HG03095 (cell line): ENCODE measurements around the gene TENM3.
"Not testable (repeated sequence)": the region's sequence is repeated elsewhere in the genome, so short reads cannot be mapped to it uniquely, and the experiment has no call there.

Source experiments
- ATAC-seq: cut with Tn5 transposase; IDR thresholded peaks from one replicate; pipeline ENCODE4 v1.9.1; 2021; ENCODE audit warnings: moderate library complexity; ENCODE audit not compliant: unreplicated experiment

The TENM3 gene

DNA sequence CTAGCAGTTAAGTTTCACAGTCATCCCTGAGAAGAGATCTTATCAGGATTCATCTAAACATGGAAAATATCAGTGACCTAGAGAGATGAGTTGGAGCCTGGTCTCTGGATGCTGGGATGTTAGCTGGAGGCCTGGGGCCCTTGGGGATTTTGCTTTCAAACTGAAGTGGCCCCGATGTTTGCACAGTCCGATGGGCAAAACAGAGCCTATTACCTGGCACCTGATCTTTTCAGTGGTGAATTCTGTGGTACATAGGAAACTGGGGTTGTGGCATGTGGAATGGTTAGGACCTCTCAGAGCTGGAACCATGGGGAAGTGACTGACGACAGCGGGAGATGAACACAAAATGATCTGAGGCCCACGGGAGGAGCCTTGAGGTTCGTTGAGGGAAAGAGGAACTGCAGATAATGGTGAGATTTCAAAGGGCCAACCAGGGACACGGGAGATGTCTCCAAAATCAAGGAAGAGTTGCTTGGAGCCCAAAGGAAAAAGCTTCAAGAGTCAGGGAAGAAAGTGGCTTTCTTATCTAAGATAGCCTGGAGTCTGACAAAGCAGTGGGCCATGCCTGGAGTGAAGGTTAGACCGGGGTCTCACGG, 17.8 kb upstream of the TENM3 start:
- ATAC-seq, result no peak

DNA sequence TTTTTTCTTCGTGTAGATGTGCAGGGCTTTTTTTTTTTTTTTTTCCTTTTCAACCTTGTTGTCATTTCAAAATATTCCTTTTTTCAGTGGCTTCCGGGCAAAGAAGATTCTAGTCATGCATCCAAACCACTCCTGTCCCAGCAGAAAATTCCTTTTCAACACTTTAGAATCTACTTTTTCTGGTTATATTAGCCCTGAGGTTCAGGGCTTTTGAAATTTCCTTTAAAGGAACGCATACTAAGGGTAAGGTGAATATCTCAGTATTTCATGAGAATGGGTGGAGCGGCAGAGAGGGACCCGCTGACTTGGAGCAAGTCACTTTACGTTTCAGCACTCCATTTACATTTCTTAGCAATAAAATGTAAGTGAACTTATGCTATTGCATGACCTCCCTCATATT, 15.6 kb upstream of the TENM3 start:
- ATAC-seq, result no peak

DNA sequence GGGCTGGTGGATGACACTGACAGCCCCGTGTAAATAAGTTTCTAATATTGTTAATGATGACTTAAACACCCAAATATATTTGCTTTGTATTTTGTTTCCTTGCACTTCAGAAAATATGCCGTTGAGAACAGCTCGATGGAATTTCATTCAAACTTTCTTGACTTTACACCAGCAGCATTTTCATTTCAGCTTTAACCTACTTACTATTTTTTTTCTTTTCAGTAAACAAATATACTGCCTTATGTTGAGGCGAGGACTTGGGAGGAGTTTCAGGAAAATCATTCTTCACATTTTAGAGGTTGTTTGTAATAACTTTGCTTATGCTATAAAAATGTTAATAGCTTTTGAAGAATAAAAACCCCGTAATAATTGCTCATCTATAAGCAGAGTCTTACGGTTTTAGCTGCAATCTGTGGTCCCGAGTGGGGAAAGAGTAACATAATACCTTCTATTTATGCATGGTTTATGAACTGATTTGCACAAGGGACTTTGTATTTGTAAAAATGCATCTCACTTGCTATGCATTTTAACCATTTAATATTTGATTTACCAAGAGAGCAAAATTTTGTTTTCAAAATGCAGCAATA, 14.1 kb upstream of the TENM3 start:
- no peak for ATAC-seq

DNA sequence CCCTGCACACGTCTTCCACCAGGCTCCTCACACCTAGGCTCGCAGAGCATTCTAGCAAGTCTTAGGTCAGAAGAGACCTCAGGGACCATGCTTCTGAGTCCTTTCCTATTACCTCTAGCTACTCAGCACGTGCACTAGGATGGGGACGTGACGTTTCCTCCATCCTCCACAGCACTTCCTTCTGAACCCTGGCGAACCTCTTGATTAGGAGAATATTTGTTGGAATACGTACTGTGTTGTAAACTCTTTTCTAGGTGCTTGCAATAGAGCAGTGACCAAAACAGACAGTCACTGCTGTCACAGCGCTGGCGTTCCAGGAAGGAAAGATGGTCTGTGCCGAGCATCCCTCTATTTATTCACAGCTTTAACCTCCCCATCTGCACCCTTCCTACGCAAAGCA, 12.9 kb upstream of the TENM3 start:
- no peak for ATAC-seq

DNA sequence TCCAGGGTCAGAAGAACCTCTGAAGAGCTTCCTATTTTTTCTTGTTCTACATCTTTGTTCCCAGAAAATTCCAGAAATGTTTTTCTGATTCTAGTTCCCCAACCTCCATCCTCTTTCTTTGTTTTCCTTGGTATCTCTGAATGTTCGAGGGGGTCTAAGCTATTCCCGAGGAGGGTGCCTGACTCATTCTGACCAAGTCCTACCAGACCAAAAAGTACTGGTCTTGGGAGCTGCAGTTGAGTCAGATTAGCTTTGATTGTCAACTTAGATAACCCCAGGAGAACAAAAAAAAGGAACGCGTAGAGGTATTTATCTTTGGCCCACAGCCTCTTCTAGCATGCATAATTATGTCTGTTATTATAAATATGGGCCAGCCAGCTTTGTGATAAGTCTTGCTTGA, 12.1 kb upstream of the TENM3 start:
- no peak for ATAC-seq

DNA sequence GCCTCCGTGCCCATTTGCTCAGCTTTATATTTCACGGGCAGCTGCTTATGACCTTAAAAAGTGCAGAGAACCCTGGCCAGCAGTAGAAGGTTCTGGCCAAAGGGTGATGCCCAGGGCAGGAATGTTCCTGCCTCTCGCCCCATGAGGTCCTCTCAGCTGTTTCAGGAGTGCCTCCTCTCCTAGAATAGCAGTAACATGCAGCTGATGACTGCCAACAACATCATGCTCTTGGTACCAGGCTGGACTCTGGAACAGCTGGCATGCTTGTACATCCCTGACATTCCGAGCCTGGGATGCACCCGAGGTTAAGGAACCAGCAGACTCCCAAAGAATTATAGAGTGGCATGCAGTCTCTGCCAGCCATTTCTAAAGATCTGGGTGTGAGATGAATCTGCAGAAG, 11.7 kb upstream of the TENM3 start:
- ATAC-seq, result no peak

DNA sequence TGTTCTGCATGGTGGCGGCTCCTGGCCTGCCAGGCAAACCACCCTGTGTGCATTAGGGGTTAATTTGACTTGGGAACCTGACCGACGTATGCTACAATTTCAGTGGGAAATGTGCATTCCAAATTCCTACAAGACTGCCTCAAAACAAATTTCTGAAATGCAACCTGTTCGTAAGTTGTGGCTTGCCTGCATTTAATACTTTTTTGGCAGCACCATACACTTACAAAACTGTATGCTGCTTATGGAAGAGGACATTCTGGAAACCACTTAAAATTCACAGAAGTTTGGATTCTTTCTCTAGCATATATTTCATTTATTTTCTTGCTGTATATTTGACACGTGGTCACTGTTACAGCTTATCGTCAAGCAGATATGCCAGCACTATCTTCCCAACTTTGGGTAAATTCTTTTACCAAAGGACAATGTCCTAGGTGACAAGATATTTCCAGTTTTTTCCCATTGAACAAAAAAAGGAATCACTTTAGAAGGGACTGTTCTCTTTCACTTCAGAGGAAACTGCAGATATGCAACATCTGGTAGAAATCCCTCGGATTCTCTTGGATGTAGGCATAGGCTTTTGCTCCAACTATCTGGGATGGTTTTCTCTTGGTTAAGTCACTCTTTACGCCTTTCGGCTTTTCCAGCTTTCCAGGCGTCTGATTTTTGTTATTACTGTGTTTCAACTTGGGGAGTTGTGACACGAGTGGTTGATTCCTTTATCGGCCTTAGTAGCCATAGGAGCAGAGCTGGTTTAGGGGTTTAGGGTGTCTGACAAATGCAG, 9.7 kb upstream of the TENM3 start:
- ATAC-seq, result no peak

DNA sequence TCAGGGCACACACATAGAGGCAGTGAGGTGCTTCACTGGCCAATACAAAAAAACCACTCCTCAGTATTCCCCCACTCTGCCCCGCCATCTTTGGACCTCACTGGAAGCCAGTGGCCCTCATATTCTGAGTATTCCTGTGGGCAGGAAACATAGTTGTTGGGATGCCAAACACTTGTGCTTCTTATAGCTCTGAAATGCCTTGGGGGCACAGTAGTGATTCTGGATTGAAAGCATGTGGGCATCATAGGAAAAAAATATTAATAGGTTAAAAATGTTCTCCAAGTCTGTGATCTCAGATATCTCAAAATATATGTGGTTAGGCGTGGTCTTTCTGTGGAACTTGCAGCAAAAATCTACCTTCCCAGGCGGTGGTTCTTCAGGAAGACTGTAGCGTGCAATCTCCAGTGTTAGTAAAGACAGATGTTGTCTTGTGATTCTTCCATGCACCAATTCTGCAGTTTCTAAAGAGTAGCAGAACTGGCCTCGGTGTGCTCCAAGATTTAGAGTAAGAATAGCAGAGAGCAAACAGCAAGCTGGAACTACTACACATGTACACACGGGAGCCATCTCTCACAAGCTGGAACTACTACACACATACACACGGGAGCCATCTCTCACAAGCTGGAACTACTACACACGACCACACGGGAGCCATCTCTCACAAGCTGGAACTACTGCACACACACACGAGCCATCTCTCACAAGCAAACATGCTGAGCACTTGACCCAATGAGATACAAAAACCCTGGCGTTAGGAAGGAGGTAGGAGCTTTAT, 8.0 kb upstream of the TENM3 start:
- no peak for ATAC-seq

DNA sequence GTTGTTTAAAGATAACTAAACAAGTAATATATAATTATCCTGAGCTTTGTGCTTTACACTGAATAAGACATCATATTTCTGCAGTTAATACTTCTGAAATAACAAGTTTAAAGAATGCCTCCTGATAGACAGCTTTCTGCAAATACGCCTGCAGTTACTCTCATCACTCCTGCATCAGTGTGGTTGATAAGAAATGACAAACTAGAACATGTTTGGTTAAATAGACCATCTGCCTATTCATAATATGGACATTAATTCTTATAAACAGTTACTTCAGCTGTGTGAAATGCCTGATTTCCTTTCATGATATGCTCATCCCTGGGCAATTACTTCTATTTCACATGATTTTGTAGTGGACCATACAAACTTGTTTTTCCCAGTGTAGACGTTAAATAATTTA, 7.0 kb upstream of the TENM3 start:
- no peak for ATAC-seq

DNA sequence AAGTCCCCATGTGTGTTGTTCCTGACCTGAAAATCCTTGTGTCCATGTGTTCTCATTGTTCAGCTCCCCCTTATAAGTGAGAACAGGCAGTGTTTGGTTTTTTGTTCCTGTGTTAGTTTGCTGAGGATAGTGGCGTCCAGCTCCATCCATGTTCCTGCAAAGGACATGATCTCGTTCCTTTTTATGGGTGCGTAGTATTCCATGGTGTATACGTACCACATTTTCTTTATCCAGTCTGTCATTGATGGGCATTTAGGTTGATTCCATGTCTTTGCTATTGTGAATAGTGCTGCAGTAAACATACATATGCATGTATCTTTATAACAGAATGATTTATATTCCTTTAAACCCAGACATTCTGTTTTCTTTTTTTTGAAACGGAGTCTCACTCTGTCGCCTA, 6.2 kb upstream of the TENM3 start:
- ATAC-seq, result not testable (repeated sequence)

DNA sequence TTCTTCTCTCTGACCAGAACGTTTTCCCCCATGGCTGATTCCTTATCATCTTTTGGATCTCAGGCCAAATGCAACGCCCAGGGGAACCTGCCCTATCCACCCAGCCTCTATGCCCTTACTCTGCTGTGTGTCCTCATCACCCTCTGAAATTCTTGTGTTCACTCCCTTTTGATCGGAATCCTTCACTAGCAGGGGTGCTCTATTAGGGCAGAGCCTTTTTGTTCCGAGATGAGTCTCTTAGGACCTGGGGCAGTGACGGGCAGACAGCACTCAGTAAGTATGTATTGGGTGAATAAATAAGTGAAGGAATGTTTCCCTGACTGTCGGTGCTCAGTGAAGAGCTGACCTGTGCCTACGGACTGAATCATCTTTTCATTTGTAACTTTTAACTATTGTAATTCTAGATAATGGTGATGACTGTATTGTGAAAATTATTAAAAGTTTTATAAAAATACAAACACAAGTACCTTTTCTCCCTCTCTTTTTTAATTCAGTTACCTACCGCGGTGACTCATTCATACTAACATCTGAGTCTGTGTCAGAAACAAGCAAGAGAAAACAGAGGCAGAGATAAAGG, 4.8 kb upstream of the TENM3 start:
- no peak for ATAC-seq

DNA sequence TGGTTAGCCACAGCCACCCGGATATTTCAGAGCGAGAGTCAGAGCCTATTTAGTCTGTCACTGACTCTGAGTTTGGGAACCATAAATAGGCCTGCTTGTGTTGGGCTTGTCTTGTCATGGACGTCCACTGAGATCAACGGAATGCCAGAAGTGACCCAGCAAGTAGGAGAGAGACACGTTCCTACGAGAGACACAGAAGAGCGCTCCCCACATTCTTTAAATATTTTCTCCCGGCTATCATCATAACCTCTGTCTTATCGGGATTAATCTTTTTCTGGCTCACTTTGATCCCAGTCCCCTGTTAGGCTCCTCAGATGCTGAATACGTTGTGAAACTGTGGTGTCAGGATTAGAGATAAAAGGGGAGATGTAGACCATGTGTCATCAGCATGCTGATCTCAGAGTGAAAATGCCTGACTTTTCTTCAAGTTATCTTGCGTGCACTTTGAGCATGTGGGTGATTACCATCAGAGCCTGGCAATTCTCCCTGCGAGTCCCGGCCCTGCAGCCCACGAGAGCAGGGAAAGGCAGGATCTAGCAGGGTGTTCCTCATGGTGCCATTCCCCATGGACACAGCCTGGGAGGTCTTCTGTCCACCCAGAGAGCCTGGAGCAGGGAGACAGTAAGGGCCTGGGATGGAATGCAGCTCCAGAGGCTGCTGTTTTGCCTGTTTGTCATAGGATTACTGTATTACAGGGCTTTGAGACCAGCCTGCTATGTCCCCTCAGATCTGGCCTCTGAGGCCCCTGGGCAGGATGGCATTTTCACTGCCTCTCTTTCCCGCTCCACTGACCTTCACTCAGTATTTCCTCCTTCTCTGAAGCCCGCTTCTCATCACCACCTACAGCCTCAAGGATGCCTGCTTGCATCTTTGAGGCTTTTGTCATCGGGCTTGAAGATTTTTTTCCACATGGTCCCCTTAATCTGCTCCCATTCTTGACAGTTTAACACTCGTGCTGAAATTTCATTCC, 2.8 kb upstream of the TENM3 start:
- no peak for ATAC-seq

DNA sequence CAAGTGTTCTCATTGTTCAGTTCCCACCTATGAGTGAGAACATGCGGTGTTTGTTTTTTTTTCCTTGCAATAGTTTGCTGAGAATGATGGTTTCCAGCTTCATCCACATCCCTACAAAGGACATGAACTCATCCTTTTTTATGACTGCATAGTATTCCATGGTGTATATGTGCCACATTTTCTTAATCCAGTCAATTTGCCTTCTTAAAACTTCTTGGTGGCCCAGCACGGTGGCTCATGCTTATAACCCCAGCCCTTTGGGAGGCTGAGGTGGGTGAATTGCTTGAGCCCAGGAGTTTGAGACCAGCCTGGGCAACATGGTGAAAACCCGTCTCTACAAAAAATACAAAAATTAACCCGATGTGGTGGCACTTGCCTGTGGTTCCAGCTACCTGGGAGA, 942 bp upstream of the TENM3 start:
- ATAC-seq, result not testable (repeated sequence)

DNA sequence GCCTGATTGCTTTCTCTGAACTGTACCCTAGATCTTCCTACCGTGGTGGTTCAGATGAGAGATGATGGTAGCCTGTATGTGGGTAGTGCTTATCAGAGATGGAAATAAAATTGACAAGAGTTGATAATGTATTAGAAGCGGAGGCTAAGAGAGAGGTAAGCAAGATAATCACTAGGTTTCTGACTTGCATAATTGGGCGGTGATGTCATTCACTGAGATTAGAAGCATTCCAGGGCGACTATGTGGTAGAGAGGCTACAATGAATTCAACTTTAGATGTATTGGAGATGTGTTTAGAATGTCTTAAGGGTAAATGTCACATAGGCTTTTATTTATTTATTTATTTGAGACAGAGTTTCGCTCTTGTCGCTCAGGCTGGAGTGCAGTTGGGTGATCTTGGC, 415 bp upstream of the TENM3 start:
- ATAC-seq, result no peak

DNA sequence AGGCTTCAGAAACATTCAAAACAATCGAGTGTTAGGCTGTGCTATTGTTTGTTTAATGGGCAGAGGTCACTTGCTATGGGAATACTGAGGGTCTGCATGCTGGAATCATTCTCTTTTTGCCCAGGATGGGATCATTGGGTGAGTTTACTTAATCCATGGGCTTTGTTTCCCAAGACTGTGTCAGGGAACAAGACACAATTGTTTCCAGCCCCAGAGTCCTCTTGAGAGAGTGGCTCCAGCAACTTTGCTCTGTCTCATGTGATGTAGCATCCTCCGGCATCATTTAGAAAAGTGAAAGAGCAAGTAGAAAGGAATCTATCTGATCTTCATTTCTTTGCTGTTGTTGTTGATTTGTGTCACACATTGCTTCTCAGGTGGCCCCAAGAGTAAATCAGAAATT, 1.8 kb downstream of the TENM3 start:
- no peak for ATAC-seq

DNA sequence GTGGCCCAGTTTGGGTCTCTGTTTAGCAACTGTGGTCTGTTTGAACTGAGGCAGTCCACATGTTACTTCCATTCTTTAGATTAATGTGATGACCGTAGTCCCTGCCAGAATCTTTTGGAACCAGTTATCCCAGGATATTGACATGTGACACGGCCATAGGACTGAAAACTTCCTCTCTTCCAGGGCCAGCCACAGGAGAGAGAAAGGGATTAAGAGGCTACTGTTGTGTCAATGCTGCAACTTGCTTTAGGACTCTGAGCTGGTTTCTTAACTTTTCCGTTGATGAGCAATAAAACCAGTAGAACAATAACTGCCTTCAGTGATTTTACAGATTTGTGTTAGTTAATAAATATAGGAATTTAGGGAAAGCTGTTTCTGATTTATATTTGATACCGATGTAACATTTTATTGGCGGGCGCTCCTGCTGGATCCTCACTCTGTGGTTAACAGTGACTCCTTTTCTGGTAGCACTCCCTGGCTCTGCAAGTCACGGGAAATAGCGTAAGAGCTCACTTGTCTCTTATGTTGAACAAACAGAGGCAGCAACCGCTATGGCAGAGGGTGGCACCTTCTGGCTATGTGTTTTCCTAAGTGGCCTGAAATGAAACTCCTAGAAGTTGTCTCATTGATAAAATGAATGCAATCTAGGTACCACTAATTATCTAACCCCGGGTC, 2.5 kb downstream of the TENM3 start:
- no peak for ATAC-seq

DNA sequence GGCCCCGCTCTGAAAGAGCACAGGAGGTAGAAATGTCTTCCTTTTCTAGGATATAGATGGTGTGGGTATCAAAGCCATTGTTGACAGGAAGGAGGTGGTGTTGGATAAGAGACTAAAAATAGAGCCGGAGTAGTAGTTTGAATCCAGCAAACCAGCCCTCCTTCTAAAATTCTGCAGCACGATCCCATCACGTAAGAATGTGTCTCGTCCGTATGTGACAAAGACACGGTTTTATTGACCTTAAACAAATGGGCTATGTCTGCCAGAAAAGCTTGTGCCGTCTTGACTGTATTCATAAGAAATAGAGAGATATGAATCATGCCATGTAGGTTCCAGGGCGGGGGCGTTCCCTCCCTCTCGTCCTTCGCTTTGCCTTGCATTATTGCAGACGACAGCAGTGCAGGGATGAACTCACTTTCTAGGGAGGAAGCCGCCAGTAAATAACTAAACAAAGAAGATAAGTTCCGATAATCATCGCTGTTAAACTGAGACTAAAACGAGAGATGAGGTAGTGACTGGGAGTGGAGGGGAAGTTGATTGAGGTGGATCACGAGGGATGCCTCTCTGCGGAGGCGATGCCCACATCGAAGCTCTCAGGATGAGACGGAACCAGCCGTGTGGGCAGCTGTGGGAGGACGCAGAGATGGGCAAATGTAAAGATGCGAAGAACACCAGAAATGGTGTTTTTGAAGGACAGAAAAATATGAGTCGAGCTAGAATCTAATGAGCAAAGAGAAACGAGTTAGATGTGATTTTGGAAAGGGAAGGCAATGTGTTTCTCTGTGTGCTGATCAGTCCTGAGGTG, 3.4 kb downstream of the TENM3 start:
- no peak for ATAC-seq

DNA sequence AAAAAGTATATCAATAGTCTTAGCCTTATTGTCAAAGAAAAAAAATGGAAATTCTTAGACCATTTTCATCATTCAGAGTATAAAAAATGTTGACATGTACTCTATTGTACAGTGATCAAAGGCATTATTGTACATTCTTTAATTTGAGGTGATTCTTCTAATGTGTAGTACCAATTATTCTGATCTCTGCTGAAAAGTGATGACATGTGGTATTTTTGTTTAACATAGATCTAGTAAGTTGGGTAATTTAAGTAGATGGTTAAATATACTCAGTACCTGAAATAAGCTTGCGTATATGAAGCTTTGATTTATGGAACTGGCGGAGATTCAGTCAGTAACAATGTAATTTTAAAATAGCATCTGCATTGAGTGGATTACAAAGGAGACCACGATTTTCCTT, 5.1 kb downstream of the TENM3 start:
- no peak for ATAC-seq

DNA sequence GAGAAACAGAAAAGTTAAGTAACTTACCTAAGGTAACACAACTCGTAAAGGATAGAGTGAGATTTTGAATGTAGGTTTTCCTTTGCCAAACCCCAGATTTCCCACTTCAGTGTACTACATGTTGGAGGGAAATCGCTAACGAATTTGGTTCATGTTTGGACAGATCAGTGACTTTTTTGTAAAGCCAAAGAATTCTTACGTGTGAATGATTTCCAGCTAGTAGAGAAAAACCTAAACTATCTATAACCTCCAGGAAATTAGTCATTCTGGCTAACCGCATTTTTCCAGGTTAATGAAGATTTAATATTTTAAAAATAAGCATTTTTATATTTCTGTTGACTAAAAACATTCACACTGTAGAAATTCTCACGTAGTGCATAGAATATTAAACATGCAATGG, 7.2 kb downstream of the TENM3 start:
- ATAC-seq, result no peak
